Sigmoid colon (tissue), 7 donors: Measurements from ENCODE around the gene RNF40. TPM values are rescaled to one million over a fixed set of nuclear protein-coding genes. Genes with fewer than 3 reads are reported as not detected.

ENCODE experiments used
- DNase-seq: peaks from one replicate; pipeline ENCODE4 v3.0.0-alpha.2; 2019
- H3K27ac ChIP-seq, 4 donors: fragments of 200-600 bp; sonication (generic); one replicate each; pipeline ENCODE4 v1.5.1; 2016 to 2019; ENCODE audit warnings: mild to moderate bottlenecking in 1 of 4
- H3K27me3 ChIP-seq, 3 donors: fragments of 200-600 bp; sonication (generic); one replicate each; pipeline ENCODE4 v1.5.1; 2019; ENCODE audit warnings: mild to moderate bottlenecking in 1 of 3
- H3K36me3 ChIP-seq, 4 donors: fragments of 200-600 bp; sonication (generic); one replicate each; pipeline ENCODE4 v1.5.1; 2016 to 2019
- H3K4me1 ChIP-seq, 4 donors: fragments of 200-600 bp; sonication (generic); one replicate each; pipeline ENCODE4 v1.5.1; 2017 to 2019
- H3K4me3 ChIP-seq, 4 donors: fragments of 200-600 bp; sonication (generic); one replicate each; pipeline ENCODE4 v1.5.1; 2017 to 2019; ENCODE audit warnings: mild to moderate bottlenecking in 2 of 4, moderate library complexity in 1 of 4
- H3K9me3 ChIP-seq, 4 donors: fragments of 200-600 bp in 3 of 4; sonication (generic) in 3 of 4; one replicate each; pipeline versions ENCODE4 v1.5.1 to v1.6.1; 2013 to 2019
- EP300 ChIP-seq, 4 donors: sonication (generic); formaldehyde crosslinking; IDR thresholded peaks; one replicate each; pipeline ENCODE4 v1.6.1; 2017; ENCODE audit warnings: antibody characterized with exemption in 4 of 4
- POLR2A ChIP-seq, 2 donors: fragments of 450-650 bp; IDR thresholded peaks; one replicate each; pipeline ENCODE4 v1.6.1; 2016; ENCODE audit warnings: antibody characterized with exemption in 2 of 2, mild to moderate bottlenecking in 2 of 2, moderate library complexity in 2 of 2
- POLR2AphosphoS5 ChIP-seq, 4 donors: sonication (generic); formaldehyde crosslinking; IDR thresholded peaks; one replicate each; pipeline ENCODE4 v1.6.1; 2017; ENCODE audit warnings: antibody characterized with exemption in 4 of 4
- WGBS, 2 donors: extraction: QIAGEN DNeasy Blood & Tissue Kit; methylation state at CpG; one replicate each; pipeline ENCODE4 v1.1.7; 2013; 5-methylcytosine and 5-hydroxymethylcytosine counted together
- intact Hi-C: fragments of 100-400 bp; cut with DNase I; formaldehyde crosslinking; loops from one replicate; pipeline ENCODE4 v1.15.1; 2023
- polyA plus RNA-seq, 3 donors: library from polyadenylated mRNA; stranded (reverse); fragments of 200-250 nt; gene quantifications; one replicate each; pipeline ENCODE4 v1.2.3, GENCODE V29; 2013
- total RNA-seq, 4 donors: library from RNA; depleted of rRNA; stranded (reverse); fragments of >200 nt; gene quantifications; one replicate each; pipeline ENCODE4 v1.1.0, GENCODE V29; 2016
- TF ChIP-seq, protein P1 (sequence below), 4 experiments: fragments of 450-650 bp in 3 of 4; fragments of 200-600 bp in 1 of 4; IDR thresholded peaks; one replicate each; pipeline ENCODE4 v1.5.1; 2016 to 2019; ENCODE audit warnings: antibody characterized with exemption in 4 of 4, mild to moderate bottlenecking in 3 of 4, moderate library complexity in 2 of 4
- donor health status: healthy with polysubstance abuse.
- donor health status: Bipolar disorder and iron deficiency.
- donor health status: healthy.

The RNF40 gene
- total and polyA plus RNA-seq, 7 donors: 34.8 to 79.3 (median 49.4) TPM

DNA sequence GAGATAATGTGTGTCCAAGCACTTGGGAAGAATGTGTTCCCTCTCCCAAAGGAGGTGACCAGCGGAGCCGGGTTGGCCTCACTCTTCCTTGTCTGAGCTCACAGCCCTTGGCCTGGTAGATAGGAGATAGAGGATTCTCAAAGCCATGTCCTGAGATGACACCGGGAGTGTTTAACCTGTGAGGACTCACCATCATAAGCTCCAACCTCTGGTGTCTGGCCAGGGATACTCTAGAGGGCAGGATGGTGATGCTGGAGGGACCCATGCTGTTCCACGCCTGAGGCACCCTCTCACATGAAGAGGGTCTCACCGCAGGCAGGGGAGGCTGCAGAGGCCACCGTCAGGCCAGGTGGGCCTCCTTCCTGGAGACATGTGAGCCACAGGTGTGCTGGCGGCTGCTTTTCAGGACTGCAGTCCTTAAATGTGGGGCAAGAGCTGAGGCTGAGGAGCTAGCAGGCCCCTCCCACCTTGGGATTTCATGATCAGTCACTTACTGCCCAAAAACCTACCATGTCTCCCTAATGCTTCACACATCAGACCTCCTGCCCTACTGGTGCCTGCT, 31.5 kb downstream of the RNF40 start:
- Histone ChIP-seq H3K4me3 (no peak overlapping the region), H3K36me3 (no peaks in the 10 kb centered on the region), H3K4me1 (no peaks in the 10 kb centered on the region), H3K27me3 (no peaks in the 10 kb centered on the region), H3K9me3 (no peaks in the 10 kb centered on the region), H3K27ac (no peak overlapping the region)
- intact Hi-C loops: no loop called here
- TF ChIP-seq EP300 (IDR thresholded peaks at IDR 0.05) (no peak), POLR2A (IDR thresholded peaks at IDR 0.05) (no peak), POLR2AphosphoS5 (IDR thresholded peaks at IDR 0.05) (no peak)
- TF ChIP-seq, protein P1, sequence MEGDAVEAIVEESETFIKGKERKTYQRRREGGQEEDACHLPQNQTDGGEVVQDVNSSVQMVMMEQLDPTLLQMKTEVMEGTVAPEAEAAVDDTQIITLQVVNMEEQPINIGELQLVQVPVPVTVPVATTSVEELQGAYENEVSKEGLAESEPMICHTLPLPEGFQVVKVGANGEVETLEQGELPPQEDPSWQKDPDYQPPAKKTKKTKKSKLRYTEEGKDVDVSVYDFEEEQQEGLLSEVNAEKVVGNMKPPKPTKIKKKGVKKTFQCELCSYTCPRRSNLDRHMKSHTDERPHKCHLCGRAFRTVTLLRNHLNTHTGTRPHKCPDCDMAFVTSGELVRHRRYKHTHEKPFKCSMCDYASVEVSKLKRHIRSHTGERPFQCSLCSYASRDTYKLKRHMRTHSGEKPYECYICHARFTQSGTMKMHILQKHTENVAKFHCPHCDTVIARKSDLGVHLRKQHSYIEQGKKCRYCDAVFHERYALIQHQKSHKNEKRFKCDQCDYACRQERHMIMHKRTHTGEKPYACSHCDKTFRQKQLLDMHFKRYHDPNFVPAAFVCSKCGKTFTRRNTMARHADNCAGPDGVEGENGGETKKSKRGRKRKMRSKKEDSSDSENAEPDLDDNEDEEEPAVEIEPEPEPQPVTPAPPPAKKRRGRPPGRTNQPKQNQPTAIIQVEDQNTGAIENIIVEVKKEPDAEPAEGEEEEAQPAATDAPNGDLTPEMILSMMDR (IDR thresholded peaks at IDR 0.05): no peak
- DNase-seq: no peak
- 90 to 91% methylated on average over 7 of the region's 7 CpGs for WGBS, 2 donors

DNA sequence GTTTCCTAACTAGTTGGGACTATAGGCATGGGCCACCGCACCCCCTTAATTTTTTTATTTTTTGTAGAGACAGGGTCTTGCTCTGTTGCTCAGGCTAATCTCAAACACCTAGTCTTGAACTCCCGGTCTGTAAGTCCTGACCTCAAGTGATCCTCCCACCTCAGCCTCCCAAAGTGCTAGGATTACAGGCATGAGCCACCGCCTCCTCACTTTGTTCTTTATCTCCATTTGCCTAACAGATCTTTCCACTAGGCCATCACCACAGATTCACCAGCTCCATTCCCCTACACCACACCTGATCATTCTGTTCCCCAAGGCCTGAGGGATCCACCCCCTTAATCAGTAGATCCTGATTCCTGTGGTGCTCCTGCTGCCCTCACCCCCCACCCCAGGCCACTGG, 32.5 kb downstream of the RNF40 start:
- WGBS, 2 donors: 93 to 97% methylated on average over 3 of the region's 3 CpGs
- H3K9me3 ChIP-seq: no peaks in the 10 kb centered on the region
- TF ChIP-seq, protein P1 (IDR thresholded peaks at IDR 0.05): no peak
- no peak for TF ChIP-seq EP300 (IDR thresholded peaks at IDR 0.05)
- TF ChIP-seq POLR2A (IDR thresholded peaks at IDR 0.05): no peak
- no peak for TF ChIP-seq POLR2AphosphoS5 (IDR thresholded peaks at IDR 0.05)
- H3K4me1 ChIP-seq: no peaks in the 10 kb centered on the region
- intact Hi-C loops: no loop called here
- no peaks in the 10 kb centered on the region for H3K36me3 ChIP-seq
- H3K4me3 ChIP-seq: no peak overlapping the region
- no peak overlapping the region for H3K27ac ChIP-seq
- H3K27me3 ChIP-seq: no peaks in the 10 kb centered on the region
- DNase-seq: no peak

GRCh38 chr16:30797670-30798309, 35.7 kb downstream of the RNF40 start:
- TF ChIP-seq POLR2AphosphoS5 (IDR thresholded peaks at IDR 0.05) (no peak), POLR2A (IDR thresholded peaks at IDR 0.05) (no peak), EP300 (IDR thresholded peaks at IDR 0.05) (no peak)
- TF ChIP-seq, protein P1 (IDR thresholded peaks at IDR 0.05): no peak
- Histone ChIP-seq H3K9me3 (no peaks in the 10 kb centered on the region), H3K27ac (no peak overlapping the region), H3K27me3 (no peaks in the 10 kb centered on the region), H3K4me3 (no peak overlapping the region), H3K36me3 (no peaks in the 10 kb centered on the region), H3K4me1 (no peaks in the 10 kb centered on the region)
- DNase-seq: no peak
- WGBS, 2 donors: 74 to 78% methylated on average over 8 of the region's 8 CpGs
- intact Hi-C loops: no loop called here

- Histone ChIP-seq H3K4me1 (peaks cover 0 to 22% (median 18%) of the 10 kb centered on the region in 4 donors), H3K4me3 (no peak overlapping the region), H3K27me3 (no peaks in the 10 kb centered on the region), H3K27ac (no peak overlapping the region), H3K36me3 (no peaks in the 10 kb centered on the region), H3K9me3 (no peaks in the 10 kb centered on the region)
- TF ChIP-seq POLR2AphosphoS5 (IDR thresholded peaks at IDR 0.05) (no peak), EP300 (IDR thresholded peaks at IDR 0.05) (no peak), POLR2A (IDR thresholded peaks at IDR 0.05) (no peak)
- TF ChIP-seq, protein P1 (IDR thresholded peaks at IDR 0.05): no peak
- no peak for DNase-seq
- intact Hi-C loops: no loop called here
- WGBS, 2 donors: 80 to 82% methylated on average over 3 of the region's 3 CpGs
Observed at GRCh38 chr16:30802936-30803335, 40.8 kb downstream of the RNF40 start.
